Measurements from ENCODE around the gene PRDM5.

Gene PRDM5

GRCh38 chr4:120801137-120801758 is 121.3 kb downstream of the PRDM5 start:
- Mint-ChIP-seq H3K36me3 (no peaks in the 10 kb centered on the region), H3K4me1 (no peaks in the 10 kb centered on the region), H3K9me3 (peaks cover 1% of the 10 kb centered on the region), H3K27me3 (no peaks in the 10 kb centered on the region), H3K4me3 (no peak overlapping the region), H3K27ac (no peak overlapping the region)
- CTCF ChIA-PET: no interaction called here
- DNase-seq: no peak

- DNase-seq: no peak
- no peaks in the 10 kb centered on the region for H3K36me3 Mint-ChIP-seq
- H3K9me3 Mint-ChIP-seq: no peaks in the 10 kb centered on the region
- no peaks in the 10 kb centered on the region for H3K4me1 Mint-ChIP-seq
- CTCF ChIA-PET: no interaction called here
- no peak overlapping the region for H3K27ac Mint-ChIP-seq
- no peaks in the 10 kb centered on the region for H3K27me3 Mint-ChIP-seq
- H3K4me3 Mint-ChIP-seq: no peak overlapping the region
These were observed 124.0 kb downstream of the PRDM5 start for GRCh38 chr4:120798570-120798969.

- Mint-ChIP-seq H3K4me1 (peaks cover 14% of the 10 kb centered on the region), H3K27me3 (no peaks in the 10 kb centered on the region), H3K27ac (no peak overlapping the region), H3K36me3 (no peaks in the 10 kb centered on the region), H3K4me3 (no peak overlapping the region), H3K9me3 (no peaks in the 10 kb centered on the region)
- DNase-seq: no peak
- CTCF ChIA-PET: no interaction called here
These were observed 126.3 kb downstream of the PRDM5 start for GRCh38 chr4:120796271-120796670.

- H3K4me1 Mint-ChIP-seq: no peaks in the 10 kb centered on the region
- no peak overlapping the region for H3K4me3 Mint-ChIP-seq
- CTCF ChIA-PET: interaction anchor here (1.1 kb wide), 1 partner anchor 523 kb away, joined by 3 read pairs; no protein-coding TSS in a partner anchor
- H3K36me3 Mint-ChIP-seq: no peaks in the 10 kb centered on the region
- DNase-seq: no peak
- no peaks in the 10 kb centered on the region for H3K27me3 Mint-ChIP-seq
- no peak overlapping the region for H3K27ac Mint-ChIP-seq
- no peaks in the 10 kb centered on the region for H3K9me3 Mint-ChIP-seq
These were observed 137.3 kb downstream of the PRDM5 start for GRCh38 chr4:120785202-120785601.

GRCh38 chr4:120777459-120777858 is 145.1 kb downstream of the PRDM5 start:
- Mint-ChIP-seq H3K27ac (no peak overlapping the region), H3K4me1 (no peaks in the 10 kb centered on the region), H3K27me3 (no peaks in the 10 kb centered on the region), H3K4me3 (no peak overlapping the region), H3K36me3 (no peaks in the 10 kb centered on the region), H3K9me3 (no peaks in the 10 kb centered on the region)
- DNase-seq: no peak
- CTCF ChIA-PET: no interaction called here

- H3K4me3 Mint-ChIP-seq: no peak overlapping the region
- no peaks in the 10 kb centered on the region for H3K9me3 Mint-ChIP-seq
These were observed 147.1 kb downstream of the PRDM5 start for GRCh38 chr4:120775431-120775830.

GRCh38 chr4:120773641-120774040 is 148.9 kb downstream of the PRDM5 start:
- CTCF ChIA-PET: no interaction called here
- Mint-ChIP-seq H3K27me3 (no peaks in the 10 kb centered on the region), H3K36me3 (no peaks in the 10 kb centered on the region), H3K4me1 (no peaks in the 10 kb centered on the region), H3K27ac (no peak overlapping the region), H3K4me3 (no peak overlapping the region), H3K9me3 (no peaks in the 10 kb centered on the region)
- no peak for DNase-seq

More at GRCh38 chr4:120775431-120775830, 147.1 kb downstream of the PRDM5 start:
- no peaks in the 10 kb centered on the region for H3K27me3 Mint-ChIP-seq
- no peak overlapping the region for H3K27ac Mint-ChIP-seq
- H3K4me1 Mint-ChIP-seq: no peaks in the 10 kb centered on the region
- DNase-seq: no peak
- no peaks in the 10 kb centered on the region for H3K36me3 Mint-ChIP-seq
- CTCF ChIA-PET: no interaction called here

- H3K4me1 Mint-ChIP-seq: no peaks in the 10 kb centered on the region
These were observed 150.6 kb downstream of the PRDM5 start for GRCh38 chr4:120771907-120772306.

GRCh38 chr4:120770897-120771296 is 151.6 kb downstream of the PRDM5 start:
- H3K27me3 Mint-ChIP-seq: no peaks in the 10 kb centered on the region
- CTCF ChIA-PET: no interaction called here
- no peaks in the 10 kb centered on the region for H3K36me3 Mint-ChIP-seq
- DNase-seq: no peak
- no peak overlapping the region for H3K27ac Mint-ChIP-seq
- H3K9me3 Mint-ChIP-seq: no peaks in the 10 kb centered on the region
- H3K4me3 Mint-ChIP-seq: no peak overlapping the region
- H3K4me1 Mint-ChIP-seq: no peaks in the 10 kb centered on the region

More at GRCh38 chr4:120771907-120772306, 150.6 kb downstream of the PRDM5 start:
- H3K36me3 Mint-ChIP-seq: no peaks in the 10 kb centered on the region
- DNase-seq: no peak
- H3K9me3 Mint-ChIP-seq: no peaks in the 10 kb centered on the region
- H3K27ac Mint-ChIP-seq: no peak overlapping the region
- no peaks in the 10 kb centered on the region for H3K27me3 Mint-ChIP-seq
- no peak overlapping the region for H3K4me3 Mint-ChIP-seq
- CTCF ChIA-PET: no interaction called here

GRCh38 chr4:120769227-120769626 is 153.3 kb downstream of the PRDM5 start:
- Mint-ChIP-seq H3K4me3 (no peak overlapping the region), H3K4me1 (no peaks in the 10 kb centered on the region), H3K36me3 (no peaks in the 10 kb centered on the region), H3K27me3 (no peaks in the 10 kb centered on the region), H3K9me3 (no peaks in the 10 kb centered on the region), H3K27ac (no peak overlapping the region)
- no peak for DNase-seq
- CTCF ChIA-PET: no interaction called here

GRCh38 chr4:120765260-120765680 is 157.3 kb downstream of the PRDM5 start:
- CTCF ChIA-PET: no interaction called here

GRCh38 chr4:120763650-120764049 is 158.9 kb downstream of the PRDM5 start:
- Mint-ChIP-seq H3K27ac (no peak overlapping the region), H3K4me3 (no peak overlapping the region)

More at GRCh38 chr4:120765260-120765680, 157.3 kb downstream of the PRDM5 start:
- H3K4me3 Mint-ChIP-seq: no peak overlapping the region
- H3K27ac Mint-ChIP-seq: no peak overlapping the region
- H3K4me1 Mint-ChIP-seq: no peaks in the 10 kb centered on the region
- no peak for DNase-seq
- no peaks in the 10 kb centered on the region for H3K36me3 Mint-ChIP-seq
- H3K9me3 Mint-ChIP-seq: no peaks in the 10 kb centered on the region
- no peaks in the 10 kb centered on the region for H3K27me3 Mint-ChIP-seq

GRCh38 chr4:120761070-120761469 is 161.5 kb downstream of the PRDM5 start:
- Mint-ChIP-seq H3K27ac (no peak overlapping the region), H3K27me3 (peaks cover 5% of the 10 kb centered on the region), H3K9me3 (no peaks in the 10 kb centered on the region), H3K4me3 (no peak overlapping the region), H3K36me3 (no peaks in the 10 kb centered on the region), H3K4me1 (no peaks in the 10 kb centered on the region)
- CTCF ChIA-PET: no interaction called here
- no peak for DNase-seq

More at GRCh38 chr4:120763650-120764049, 158.9 kb downstream of the PRDM5 start:
- Mint-ChIP-seq H3K36me3 (no peaks in the 10 kb centered on the region), H3K4me1 (no peaks in the 10 kb centered on the region), H3K27me3 (no peaks in the 10 kb centered on the region), H3K9me3 (no peaks in the 10 kb centered on the region)
- DNase-seq: no peak
- CTCF ChIA-PET: no interaction called here

GRCh38 chr4:120760047-120760446 is 162.5 kb downstream of the PRDM5 start:
- no peaks in the 10 kb centered on the region for H3K4me1 Mint-ChIP-seq

GRCh38 chr4:120755864-120756263 is 166.7 kb downstream of the PRDM5 start:
- Mint-ChIP-seq H3K4me3 (no peak overlapping the region), H3K4me1 (no peaks in the 10 kb centered on the region), H3K36me3 (no peaks in the 10 kb centered on the region), H3K27ac (no peak overlapping the region), H3K27me3 (peaks cover 5% of the 10 kb centered on the region), H3K9me3 (peaks cover 3% of the 10 kb centered on the region)
- CTCF ChIA-PET: no interaction called here
- DNase-seq: no peak

More at GRCh38 chr4:120760047-120760446, 162.5 kb downstream of the PRDM5 start:
- Mint-ChIP-seq H3K27ac (no peak overlapping the region), H3K9me3 (no peaks in the 10 kb centered on the region), H3K36me3 (no peaks in the 10 kb centered on the region), H3K27me3 (peaks cover 5% of the 10 kb centered on the region), H3K4me3 (no peak overlapping the region)
- CTCF ChIA-PET: no interaction called here
- DNase-seq: no peak

Data from activated naive CD4-positive, alpha-beta T cell treated with anti-CD3 and anti-CD28 coated beads, Interleukin-2, amount 10 ng/mL, durations not matched to agents 7 days and 5 days (primary cell).